Measurements from ENCODE around the gene EXOC2.

Gene EXOC2

DNA sequence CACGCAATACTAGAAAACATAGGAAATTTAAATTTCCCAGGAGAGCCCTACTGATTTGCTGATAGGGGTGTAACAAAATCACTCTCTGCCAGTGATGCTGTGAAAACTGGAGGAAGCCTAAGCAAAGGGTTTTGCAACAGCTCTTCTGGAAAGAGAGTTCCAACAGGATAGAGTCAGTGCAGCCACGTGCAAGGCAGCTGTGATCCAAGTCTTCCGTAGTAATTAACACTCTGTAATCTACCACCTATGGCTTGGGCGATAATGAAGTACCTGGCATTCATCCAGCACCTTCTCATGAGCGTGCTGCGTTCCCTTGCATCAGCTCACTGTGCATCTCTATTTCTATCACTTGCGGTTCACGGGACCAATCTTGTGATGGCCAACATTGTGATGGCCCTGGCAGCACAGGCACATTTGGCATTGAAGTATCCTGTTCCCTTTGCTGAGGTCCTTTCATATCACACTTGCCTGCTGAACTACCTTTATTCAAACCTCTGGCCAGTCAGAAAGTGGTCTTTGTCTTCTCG lies 253.2 kb downstream of the EXOC2 start:
- TF ChIP-seq, protein P1, sequence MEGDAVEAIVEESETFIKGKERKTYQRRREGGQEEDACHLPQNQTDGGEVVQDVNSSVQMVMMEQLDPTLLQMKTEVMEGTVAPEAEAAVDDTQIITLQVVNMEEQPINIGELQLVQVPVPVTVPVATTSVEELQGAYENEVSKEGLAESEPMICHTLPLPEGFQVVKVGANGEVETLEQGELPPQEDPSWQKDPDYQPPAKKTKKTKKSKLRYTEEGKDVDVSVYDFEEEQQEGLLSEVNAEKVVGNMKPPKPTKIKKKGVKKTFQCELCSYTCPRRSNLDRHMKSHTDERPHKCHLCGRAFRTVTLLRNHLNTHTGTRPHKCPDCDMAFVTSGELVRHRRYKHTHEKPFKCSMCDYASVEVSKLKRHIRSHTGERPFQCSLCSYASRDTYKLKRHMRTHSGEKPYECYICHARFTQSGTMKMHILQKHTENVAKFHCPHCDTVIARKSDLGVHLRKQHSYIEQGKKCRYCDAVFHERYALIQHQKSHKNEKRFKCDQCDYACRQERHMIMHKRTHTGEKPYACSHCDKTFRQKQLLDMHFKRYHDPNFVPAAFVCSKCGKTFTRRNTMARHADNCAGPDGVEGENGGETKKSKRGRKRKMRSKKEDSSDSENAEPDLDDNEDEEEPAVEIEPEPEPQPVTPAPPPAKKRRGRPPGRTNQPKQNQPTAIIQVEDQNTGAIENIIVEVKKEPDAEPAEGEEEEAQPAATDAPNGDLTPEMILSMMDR (conservative IDR thresholded peaks at IDR 0.05), result no peak
- TF ChIP-seq ZFX (IDR thresholded peaks at IDR 0.05), result no peak
- H3K27ac ChIP-seq, result no peak overlapping the region

DNA sequence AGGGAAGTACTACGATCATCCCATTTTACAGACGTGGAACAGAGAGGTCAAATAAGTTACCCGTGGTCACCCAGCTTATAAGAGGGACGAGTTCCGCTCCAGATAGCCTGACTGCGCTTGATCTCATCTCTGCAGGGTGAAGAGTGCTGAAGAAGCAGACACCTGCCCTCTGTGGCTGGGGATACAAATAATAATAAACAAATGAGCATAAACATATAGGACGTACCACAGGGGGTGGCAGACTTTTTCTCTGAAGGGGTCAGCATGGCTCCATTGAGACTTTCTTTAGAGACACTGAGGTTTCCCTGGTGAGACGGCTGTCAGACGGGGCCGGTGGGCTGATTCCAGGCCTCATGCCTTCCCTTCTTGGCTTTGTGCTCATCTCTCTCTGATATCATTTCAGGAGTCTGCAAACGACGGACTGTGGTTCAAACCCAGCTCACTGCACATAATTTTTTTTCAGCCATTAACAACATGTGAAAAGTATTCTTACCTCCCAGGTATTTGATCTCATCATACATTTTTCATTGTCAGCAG lies 254.2 kb downstream of the EXOC2 start:
- no peak for TF ChIP-seq ZFX (IDR thresholded peaks at IDR 0.05)
- TF ChIP-seq, protein P1 (conservative IDR thresholded peaks at IDR 0.05), result no peak
- no peak overlapping the region for H3K27ac ChIP-seq

DNA sequence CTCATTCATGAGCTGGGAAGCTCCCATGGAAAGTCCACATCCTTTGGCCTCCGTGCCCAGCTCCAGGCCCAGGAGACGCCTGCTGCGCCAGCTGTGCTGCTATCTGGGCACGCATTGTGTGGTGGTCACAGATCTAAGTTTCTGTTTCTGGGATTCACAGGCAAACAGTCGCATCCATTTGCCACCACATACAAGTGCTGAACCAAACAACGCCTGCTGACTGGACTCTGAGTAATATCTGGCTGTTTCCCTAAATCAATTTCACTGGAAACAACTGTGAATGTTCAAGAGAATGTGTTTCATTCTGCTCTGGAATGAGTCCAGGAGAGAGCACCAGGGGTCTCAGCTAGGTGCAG lies 255.9 kb downstream of the EXOC2 start:
- H3K27ac ChIP-seq, result no peak overlapping the region
- TF ChIP-seq ZFX (IDR thresholded peaks at IDR 0.05), result no peak
- TF ChIP-seq, protein P1 (conservative IDR thresholded peaks at IDR 0.05), result no peak

DNA sequence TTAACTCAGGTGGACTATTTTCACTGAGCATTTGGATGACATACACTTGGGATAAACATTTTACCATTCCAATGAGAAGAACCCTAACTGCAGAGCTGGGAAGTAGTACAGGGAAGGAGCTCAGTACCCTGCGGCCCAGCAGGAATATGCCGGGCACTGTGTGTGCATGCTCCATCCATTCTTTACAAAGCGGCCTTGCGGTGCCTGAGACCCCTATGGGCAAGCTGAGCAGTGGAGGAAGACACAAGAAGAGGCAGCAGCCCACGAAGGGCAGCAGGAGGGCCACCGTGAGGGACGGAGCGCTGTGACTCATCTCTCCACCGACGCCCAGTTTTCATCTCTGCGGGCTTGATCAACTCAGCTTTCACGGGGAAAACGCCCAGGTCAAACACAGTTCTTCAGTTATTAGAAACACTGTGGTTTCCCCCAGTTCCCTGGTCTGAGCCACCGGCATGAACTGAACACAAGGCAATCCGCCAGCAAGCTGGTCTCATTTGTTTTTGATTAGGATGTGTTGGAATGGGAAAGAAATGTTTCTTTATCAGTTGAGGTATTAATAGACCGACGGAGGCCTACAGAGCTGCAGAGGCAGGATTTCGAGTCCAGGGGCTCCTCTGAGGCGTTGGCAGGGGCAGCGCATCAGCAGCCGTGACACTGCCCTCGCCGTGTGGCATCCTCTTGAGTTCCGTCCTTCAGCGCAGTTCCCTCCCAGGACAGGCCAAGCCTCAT lies 256.5 kb downstream of the EXOC2 start:
- TF ChIP-seq ZFX (IDR thresholded peaks at IDR 0.05), result no peak
- TF ChIP-seq, protein P1 (conservative IDR thresholded peaks at IDR 0.05), result no peak
- no peak overlapping the region for H3K27ac ChIP-seq

DNA sequence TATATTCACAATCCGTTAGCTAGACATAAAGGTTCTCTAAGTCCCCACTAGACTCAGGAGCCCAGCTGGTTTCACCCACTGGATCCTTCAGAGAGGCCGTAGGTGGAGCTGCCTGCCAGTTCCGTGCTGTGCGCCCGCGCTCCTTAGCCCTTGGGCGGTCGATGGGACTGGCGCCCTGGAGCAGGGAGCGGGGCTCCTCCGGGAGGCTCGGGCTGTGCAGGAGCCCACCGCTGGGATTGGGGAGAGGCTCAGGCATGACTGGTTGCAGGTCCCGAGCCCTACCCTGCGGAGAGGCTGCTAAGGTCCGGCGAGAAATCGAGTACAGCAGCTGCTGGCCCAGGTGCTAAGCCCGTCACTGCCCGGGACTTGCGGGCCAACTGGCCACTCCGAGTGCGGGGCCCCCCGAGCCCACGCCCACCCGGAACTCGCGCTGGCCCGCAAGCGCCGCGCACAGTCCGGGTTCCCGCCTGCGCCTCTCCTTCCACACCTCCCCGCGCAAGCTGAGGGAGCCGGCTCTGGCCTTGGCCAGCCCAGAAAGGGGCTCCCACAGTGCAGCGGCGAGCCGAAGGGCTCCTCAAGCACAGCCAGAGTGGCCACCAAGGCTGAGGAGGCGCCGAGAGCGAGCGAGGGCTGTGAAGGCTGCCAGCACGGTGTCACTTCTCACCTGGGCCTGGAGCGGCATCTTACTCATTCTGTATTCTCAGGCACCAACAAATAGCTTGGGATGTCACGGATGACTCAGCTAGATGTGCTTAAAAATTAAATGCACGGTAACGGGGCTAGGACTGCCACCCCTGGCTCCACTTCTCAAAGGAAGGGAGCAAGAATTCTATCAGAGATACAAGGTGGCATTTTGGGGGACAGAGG lies 257.3 kb downstream of the EXOC2 start:
- H3K27ac ChIP-seq, result no peak overlapping the region
- no peak for TF ChIP-seq ZFX (IDR thresholded peaks at IDR 0.05)
- TF ChIP-seq, protein P1 (conservative IDR thresholded peaks at IDR 0.05), result no peak

Data from C4-2B (cell line).